HK-2 (cell line): ENCODE measurements around the gene RABL2A.
"Not testable (repeated sequence)": the region's sequence is repeated elsewhere in the genome, so short reads cannot be mapped to it uniquely, and the experiment has no call there.

Experiments used
- DNase-seq: peaks from one replicate; pipeline ENCODE4 v3.0.0-alpha.2; 2018; ENCODE audit not compliant: unreplicated experiment

RABL2A gene

DNA sequence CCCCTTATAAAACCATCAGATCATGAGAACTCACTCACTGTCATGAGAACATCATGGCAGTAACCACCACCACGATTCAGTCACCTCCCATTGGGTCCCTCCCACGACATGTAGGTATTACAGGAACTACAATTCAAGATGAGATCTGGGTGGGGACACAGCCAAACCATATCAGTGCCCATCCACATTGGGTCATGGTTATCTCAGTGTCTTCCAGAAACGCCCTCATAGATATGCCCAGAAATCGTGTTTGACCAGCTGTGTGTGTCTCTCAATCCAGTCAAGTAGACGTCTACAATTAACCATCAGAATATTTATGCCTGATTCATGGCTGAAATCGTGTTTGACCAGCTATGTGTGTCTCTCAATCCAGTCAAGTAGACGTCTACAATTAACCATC lies 17.2 kb upstream of the RABL2A start:
- not testable (repeated sequence) for DNase-seq

DNA sequence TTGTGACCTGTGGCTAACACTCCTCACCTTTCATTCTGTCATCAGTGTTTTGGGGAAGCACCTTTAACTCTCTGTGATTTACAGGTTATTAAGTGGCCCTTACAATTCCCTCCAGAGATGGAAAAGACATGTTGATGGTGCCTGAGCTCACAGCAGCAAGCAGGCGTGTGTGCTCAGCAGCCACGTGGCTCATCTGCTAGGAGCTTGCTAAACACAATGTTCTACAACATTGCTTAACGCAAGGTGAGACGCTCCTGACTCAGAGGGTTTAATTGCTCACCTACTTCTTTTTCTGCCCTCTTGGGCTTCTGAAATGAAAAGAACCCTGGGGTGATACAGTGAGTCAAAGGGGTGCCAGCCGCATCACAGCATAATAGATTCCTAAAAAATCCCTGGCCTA lies 6.1 kb upstream of the RABL2A start:
- DNase-seq, result not testable (repeated sequence)

DNA sequence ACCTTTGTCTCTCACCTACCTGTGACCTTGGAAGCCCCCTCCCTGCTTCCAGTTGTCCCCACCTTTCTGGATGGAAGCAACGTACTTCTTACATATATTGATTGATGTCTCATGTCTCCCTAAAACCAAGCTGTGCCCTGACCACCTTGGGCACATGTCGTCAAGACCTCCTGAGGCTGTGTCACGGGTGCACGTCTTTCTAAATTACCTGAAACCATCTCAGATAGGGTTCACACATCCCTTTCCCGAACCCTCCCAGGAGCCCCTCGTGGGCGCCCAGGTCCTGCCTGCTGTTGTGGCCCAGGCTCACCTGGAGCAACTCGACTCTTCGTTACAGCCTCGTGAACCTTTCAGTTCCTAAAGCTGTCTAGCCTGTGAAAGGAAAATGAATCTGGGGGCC lies 1.2 kb upstream of the RABL2A start:
- DNase-seq, result not testable (repeated sequence)

DNA sequence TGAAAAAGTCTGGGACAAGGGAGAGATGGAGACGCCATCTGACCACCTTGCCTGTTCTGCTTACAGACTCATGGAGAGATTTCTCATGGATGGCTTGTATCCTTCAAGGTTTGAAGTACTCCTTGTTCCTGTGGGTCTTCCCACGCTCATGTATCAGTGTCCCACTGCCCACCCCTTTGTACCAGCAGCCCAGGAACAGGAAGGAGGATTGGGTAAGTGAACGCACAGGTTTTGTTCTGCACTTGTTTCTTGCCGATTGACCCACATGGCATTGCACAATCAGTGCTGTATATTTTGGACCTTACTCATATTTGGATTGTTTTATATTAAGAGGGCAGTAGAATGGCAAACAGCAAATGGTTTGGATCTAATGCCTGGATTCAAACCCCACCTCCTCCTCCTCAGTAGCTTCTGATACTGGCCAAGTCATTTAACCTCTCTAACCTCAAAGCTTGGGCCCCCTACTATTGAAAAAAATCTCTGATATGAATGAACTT lies 5.8 kb downstream of the RABL2A start:
- DNase-seq, result not testable (repeated sequence)

DNA sequence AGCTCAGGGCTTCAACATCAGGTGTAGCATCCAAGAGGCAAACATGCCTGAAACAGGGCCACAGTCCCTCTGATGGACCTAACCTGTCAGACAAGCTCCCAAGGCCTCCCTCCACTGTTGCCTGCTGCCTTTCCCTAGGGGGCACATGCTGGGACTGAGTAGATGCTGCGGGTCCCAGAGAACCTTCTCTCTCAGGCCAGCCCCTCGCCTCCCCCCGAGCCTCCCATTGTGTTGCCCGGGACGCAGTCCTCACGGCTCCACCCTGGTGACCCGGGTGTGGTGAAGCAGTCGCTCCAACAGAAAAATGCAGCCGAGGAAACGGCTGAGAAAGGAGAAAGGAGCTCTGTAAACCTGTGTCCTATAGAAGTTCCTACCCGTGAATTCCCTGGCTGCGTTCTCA lies 8.3 kb downstream of the RABL2A start:
- not testable (repeated sequence) for DNase-seq

DNA sequence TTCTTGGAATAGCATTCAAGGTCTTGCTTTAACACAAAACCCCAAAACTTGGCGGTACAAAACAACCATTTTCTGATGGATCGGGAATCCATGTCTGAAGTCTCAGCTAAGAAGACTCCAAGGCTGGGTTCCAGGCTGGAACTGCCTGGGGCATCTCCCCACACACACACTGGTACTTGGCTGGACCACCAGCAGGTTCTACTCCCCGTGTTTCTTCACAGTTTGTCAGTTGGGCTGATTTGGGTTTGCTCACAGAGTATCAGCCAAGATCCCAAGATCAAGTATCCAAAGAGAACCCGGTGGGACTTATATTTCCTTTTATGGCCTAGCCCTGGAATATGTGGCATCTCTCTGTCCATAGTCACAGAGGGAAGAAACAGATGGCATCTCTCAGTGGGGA lies 9.2 kb downstream of the RABL2A start:
- DNase-seq, result not testable (repeated sequence)

DNA sequence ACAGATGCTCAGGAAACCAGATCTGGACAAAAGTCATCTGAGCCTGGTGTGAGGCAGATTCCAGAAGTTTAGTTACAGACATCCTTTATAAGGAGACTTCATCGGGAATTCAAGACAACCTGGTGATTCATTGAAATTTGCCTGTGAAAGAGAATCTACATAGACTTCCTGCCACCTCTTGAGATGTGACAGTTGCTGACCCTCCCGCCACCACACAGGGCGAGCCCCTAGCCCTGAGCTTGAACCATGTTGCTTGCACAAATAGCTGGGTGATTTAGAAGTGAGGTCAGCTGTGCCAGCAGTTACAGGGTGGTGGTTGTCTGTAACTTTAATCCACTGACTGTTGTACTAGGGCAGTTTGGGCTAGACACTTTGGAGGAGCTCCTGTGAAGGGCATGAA lies 11.0 kb downstream of the RABL2A start:
- DNase-seq, result not testable (repeated sequence)

DNA sequence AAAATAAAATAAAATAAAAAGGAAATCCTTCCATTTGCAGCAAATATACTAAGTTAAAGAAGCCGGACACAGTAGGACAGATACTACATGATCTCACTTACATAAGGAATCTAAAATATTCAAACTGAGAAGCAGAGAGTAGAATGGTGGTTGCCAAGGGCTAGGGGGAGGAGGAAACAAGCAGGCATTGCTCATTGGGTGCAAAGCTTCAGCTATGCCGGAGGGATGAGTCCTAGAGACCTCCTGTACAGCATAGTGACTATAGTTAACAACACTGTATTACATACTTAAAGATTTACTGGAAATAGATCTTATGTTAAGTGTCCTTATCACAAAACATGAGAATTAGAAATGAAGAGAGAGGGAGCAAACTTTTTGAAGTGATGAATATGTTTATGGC lies 19.2 kb downstream of the RABL2A start:
- not testable (repeated sequence) for DNase-seq

DNA sequence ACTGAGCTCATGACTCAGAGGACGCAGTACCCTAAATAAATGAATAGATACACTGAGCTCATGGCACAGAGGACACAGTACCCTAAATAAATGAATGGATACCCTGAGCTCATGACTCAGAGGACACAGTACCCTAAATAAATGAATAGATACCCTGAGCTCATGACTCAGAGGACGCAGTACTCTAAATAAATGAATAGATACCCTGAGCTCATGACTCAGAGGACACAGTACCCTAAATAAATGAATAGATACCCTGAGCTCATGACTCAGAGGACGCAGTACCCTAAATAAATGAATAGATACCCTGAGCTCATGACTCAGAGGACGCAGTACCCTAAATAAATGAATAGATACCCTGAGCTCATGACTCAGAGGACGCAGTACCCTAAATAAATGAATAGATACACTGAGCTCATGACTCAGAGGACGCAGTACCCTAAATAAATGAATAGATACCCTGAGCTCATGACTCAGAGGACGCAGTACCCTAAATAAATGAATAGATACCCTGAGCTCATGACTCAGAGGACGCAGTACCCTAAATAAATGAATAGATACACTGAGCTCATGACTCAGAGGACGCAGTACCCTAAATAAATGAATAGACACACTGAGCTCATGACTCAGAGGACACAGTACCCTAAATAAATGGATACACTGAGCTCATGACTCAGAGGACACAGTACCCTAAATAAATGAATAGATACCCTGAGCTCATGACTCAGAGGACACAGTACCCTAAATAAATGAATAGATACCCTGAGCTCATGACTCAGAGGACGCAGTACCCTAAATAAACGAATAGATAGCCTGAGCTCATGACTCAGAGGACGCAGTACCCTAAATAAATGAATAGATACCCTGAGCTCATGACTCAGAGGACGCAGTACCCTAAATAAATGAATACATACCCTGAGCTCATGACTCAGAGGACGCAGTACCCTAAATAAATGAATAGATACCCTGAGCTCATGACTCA lies 24.1 kb downstream of the RABL2A start:
- not testable (repeated sequence) for DNase-seq

DNA sequence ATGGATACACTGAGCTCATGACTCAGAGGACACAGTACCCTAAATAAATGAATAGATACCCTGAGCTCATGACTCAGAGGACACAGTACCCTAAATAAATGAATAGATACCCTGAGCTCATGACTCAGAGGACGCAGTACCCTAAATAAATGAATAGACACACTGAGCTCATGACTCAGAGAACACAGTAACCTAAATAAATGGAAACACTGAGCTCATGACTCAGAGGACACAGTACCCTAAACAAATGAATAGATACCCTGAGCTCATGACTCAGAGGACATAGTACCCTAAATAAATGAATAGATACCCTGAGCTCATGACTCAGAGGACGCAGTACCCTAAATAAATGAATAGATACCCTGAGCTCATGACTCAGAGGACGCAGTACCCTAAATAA lies 25.5 kb downstream of the RABL2A start:
- DNase-seq, result not testable (repeated sequence)

DNA sequence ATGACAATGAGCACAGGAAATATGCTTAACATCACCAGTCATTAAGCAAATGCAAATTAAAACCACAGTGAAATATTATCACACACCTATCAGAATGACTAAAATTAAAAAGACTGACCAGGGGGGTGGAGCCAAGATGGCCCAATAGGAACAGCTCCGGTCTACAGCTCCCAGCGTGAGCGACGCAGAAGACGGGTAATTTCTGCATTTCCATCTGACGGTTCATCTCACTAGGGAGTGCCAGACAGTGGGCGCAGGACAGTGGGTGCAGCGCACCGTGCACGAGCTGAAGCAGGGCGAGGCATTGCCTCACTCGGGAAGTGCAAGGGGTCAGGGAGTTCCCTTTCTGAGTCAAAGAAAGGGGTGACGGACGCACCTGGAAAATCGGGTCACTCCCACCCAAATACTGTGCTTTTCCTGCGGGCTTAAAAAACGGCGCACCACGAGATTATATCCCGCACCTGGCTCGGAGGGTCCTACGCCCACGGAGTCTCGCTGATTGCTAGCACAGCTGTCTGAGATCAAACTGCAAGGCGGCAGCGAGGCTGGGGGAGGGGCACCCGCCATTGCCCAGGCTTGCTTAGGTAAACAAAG lies 29.1 kb downstream of the RABL2A start:
- DNase-seq, result not testable (repeated sequence)

DNA sequence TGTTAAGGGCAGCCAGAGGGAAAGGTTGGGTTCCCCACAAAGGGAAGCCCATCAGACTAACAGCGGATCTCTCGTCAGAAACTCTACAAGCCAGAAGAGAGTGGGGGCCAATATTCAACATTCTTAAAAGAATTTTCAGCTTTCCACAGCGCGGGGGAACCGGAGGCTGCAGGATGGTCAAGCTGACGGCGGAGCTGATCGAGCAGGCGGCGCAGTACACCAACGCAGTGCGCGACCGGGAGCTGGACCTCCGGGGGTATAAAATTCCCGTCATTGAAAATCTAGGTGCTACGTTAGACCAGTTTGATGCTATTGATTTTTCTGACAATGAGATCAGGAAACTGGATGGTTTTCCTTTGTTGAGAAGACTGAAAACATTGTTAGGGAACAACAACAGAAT lies 30.7 kb downstream of the RABL2A start:
- DNase-seq, result not testable (repeated sequence)

DNA sequence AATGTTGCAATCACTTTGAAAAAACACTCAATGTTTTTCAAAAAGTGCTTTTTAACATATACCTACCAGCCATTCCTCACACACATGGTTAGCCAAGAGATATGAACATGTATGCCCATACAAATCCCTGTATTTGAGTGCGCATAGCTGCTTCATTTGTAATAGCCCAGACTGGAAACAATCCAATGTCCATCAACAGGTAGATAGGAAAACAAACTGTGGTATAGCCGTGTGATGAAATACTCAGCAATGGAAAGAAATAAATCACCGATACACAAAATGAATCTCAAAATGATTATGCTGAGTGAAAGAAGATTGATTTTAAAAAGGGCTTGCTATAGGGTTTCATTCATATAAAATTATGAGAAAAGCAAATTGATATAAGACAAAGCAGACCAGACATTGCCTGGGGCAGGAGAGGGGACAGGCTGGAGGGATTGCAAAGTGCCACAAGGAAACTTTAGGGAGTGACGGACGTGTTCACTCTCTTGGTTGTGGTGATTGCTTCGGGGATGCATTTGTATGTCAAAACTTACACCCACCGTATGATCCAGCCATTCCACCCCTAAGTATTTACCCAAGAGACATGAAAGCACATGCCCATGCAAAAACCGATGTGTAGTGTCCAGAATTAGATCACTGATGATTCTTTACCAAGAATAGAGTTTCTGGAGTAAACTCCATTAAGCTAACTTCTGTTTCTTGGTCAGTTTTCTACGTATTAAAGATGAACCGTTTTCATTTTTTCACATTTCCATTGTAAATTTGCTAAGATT lies 36.4 kb downstream of the RABL2A start:
- DNase-seq, result not testable (repeated sequence)

DNA sequence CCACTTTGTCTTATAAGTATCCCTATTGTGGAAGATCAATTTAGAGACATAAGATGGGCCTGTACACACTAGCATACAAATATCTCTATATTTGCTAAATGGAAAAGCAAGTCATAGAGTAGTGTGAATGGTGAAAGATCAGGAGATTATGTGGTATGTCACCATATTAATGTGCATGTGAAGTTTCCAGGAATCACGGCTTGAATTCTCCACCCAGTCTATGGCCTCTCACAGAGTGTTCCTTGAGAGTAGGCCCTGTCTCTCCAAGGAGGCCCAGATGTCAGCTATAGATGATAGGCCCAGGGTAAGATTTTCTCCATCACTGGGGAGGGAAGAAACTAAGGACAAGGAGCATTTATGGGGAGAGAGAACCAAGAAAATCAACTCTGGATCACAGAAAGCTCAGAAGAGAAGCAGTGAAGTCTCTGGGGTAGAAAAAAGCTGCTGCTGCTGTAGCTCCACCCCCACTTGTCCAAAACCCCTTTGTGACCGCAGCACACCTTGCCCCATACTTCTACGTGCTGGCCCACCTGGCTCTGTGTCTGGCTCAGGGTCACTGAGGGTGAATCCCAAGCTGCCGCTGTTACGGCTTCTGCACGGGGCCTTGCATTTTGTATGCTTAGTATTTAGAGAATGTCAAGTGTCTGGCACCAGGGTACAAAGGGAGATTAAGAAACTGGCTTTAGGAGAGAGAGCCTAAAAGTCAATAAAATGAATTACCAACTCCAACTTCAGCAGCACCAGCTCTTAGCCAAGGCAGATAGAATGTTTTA lies 37.9 kb downstream of the RABL2A start:
- not testable (repeated sequence) for DNase-seq

DNA sequence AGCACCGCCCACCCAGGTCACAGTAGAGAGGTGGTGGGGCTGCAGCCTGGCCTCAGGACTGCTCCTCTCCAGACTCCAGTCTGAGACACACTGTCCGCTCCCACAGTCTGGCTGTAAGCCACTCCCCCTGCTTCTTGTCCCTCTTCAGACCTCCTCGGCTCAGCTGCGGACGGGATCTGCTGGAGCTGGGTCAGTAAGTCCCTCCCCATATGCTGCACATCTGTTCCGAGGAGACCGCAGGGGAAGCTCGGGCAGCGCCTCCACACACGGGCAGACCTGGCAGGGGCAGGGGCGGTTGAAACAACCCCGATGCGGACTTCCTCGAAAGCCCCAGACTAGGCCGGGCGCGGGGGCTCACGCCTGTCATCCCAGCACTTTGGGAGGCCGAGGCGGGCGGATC lies 41.9 kb downstream of the RABL2A start:
- DNase-seq, result not testable (repeated sequence)

DNA sequence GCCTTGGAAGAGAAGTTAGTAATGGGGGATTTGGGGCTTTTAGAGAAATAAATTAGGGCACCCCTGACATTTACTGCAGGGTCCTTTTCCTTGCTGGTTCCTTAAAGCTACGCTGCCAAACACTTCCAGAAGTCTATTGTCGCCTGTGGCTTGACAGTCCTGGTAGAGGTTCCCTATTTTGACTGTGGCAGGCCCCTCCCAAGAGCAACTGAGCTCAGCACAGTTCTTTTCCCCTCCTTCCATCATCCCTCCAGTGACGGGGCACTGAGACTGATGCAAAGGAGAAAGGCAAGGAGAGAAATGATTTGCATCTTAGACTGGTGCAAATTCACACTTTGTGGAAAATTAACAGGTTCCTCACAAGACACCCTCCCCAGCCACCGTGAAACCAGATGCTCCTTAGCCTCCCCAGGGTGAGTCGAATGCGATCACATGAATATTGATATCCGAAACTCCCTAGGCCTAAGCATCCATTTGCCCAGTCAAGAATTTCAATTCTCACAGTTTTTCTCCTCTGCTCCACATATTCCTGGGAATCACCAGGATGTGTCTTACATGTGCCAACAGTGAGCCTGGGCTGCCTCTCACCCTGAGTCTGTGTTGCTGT lies 45.4 kb downstream of the RABL2A start:
- DNase-seq, result no peak

DNA sequence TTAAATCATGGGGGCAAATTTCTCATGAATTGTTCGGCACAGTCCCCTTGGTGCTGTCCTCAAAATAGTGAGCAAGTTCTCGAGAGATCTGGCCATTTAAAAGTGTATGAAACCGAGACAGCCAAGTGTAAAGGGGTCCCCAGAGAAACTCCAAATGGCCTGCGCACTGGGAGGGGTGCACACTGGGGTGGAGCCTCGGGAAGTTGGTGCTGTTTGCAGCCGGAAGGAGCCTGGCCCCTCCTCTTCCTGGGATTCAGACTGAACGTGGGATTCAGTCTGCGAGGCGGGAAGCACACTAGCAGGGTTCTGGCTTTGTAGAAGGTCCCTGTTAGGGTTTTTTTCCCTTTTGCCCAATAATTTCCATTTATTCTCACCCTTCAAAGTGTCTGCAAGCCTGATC lies 48.8 kb downstream of the RABL2A start:
- DNase-seq, result no peak

DNA sequence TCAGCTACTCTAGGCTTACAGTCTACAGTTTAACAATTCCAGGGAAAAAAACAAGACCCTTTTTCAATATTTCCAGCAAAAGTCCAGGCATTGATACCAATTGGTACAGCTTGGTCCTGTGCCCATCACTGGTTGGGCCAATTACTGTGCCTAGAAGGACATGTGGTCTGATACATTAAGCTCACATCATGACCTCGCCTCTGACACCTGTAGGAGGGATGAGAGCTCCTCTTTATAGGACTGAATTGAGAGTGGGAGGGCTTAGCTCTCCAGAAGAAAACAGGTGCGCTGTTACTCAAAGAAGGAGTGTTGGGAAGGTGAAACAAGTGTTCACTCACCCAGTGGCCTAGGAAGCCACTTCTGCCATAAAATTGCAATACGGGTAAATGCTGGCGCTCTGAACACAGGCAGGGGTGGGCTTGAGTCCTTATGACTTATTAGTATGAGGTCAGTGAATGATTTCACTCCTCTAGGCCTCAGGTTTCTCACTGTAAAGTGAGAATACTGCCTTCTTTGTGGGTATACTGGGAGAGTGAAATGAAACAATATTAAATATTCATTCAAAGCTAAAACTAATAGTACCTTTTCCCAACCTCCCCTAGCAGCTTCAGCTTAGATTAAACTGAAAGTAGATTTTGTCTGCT lies 49.7 kb downstream of the RABL2A start:
- no peak for DNase-seq

DNA sequence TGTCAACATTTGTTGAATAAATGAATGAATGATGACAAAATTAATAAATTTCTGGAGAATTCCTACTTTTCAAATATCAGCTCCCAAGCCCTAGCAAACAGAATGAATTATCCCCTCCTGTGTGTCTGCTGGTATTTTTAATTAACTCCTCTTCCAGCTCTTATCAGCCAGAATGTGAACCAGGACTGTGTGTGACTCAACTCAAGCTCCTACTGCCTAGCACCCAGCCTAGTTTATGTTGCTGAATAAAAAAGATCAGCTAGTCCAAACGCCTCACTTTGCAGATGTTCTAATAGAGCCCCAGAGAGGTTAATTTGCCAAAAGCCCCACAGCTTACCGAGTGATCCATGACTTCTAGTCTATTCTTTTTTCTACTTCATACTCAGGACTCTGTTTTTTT lies 50.3 kb downstream of the RABL2A start:
- DNase-seq, result no peak

DNA sequence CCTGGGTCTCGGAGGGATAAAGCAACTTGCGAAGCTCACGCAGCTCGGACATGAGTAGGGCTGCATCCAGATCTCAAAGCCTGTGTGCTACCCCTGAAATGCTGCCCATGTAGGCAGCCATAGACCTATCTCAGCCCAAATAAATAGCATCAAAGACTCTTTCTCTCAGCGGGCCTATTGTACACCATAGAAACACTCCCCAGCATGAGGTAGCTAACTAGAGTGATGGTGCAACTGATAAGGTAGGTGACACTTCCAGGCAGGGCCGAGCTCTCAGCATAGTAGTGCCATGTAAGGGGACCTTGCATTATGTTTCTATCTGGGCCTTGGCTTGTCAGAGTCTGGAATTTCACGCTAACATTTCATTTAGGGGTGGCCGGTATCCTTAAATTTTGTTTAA lies 52.4 kb downstream of the RABL2A start:
- no peak for DNase-seq
